ENCODE data around the gene IPCEF1. TPM values are rescaled to one million over a fixed set of nuclear protein-coding genes. Genes with fewer than 3 reads are reported as not detected.

Gene IPCEF1
- total RNA-seq, 4 donors from 2014 or later, result 34.4 to 86.4 (median 73.6) TPM

GRCh38 chr6:154382740-154383139, 26.1 kb upstream of the IPCEF1 start:
- Histone ChIP-seq H3K36me3 (no peaks in the 10 kb centered on the region), H3K4me3 (replicated peaks in 1 of 3) (no peak overlapping the region), H3K9me3 (no peaks in the 10 kb centered on the region), H3K27me3 (no peaks in the 10 kb centered on the region), H3K27ac (no peak overlapping the region), H3K4me1 (peaks cover 2 to 7% of the 10 kb centered on the region in 2 donors)
- DNase-seq, result no peak
- TF ChIP-seq POLR2A (IDR thresholded peaks at IDR 0.05), result no peak
- no peak for TF ChIP-seq CTCF (IDR thresholded peaks at IDR 0.05)
- WGBS, 2 donors, result 91 to 92% methylated on average over 8 of the region's 8 CpGs
- intact Hi-C loops (cut with DNase I), result no loop called here

GRCh38 chr6:154381548-154381947, 24.9 kb upstream of the IPCEF1 start:
- no peak overlapping the region for H3K4me3 ChIP-seq (replicated peaks in 1 of 3)
- H3K27me3 ChIP-seq, result no peaks in the 10 kb centered on the region
- no peak overlapping the region for H3K27ac ChIP-seq
- H3K36me3 ChIP-seq, result no peaks in the 10 kb centered on the region
- WGBS, 2 donors, result 98% methylated on average over 4 of the region's 4 CpGs
- peaks cover 2 to 7% of the 10 kb centered on the region in 2 donors for H3K4me1 ChIP-seq
- no peak for DNase-seq
- intact Hi-C loops (cut with DNase I), result no loop called here
- TF ChIP-seq CTCF (IDR thresholded peaks at IDR 0.05) (no peak), POLR2A (IDR thresholded peaks at IDR 0.05) (no peak)
- no peaks in the 10 kb centered on the region for H3K9me3 ChIP-seq

- Histone ChIP-seq H3K4me1 (peaks cover 2 to 7% of the 10 kb centered on the region in 2 donors), H3K27ac (no peak overlapping the region), H3K36me3 (no peaks in the 10 kb centered on the region), H3K4me3 (replicated peaks in 1 of 3) (no peak overlapping the region), H3K9me3 (no peaks in the 10 kb centered on the region), H3K27me3 (no peaks in the 10 kb centered on the region)
- DNase-seq, result no peak
- 63 to 65% methylated on average over 2 of the region's 2 CpGs for WGBS, 2 donors
- intact Hi-C loops (cut with DNase I), result no loop called here
- TF ChIP-seq POLR2A (IDR thresholded peaks at IDR 0.05), result no peak
- no peak for TF ChIP-seq CTCF (IDR thresholded peaks at IDR 0.05)
Measured at GRCh38 chr6:154380741-154381140, 24.1 kb upstream of the IPCEF1 start.

- Histone ChIP-seq H3K4me3 (replicated peaks in 1 of 3) (no peak overlapping the region), H3K27me3 (no peaks in the 10 kb centered on the region)
- no peak for DNase-seq
Measured at GRCh38 chr6:154379585-154379984, 23.0 kb upstream of the IPCEF1 start.

GRCh38 chr6:154378518-154378917, 21.9 kb upstream of the IPCEF1 start:
- no peak for DNase-seq
- Histone ChIP-seq H3K4me3 (replicated peaks in 1 of 3) (no peak overlapping the region), H3K4me1 (no peaks in the 10 kb centered on the region), H3K36me3 (no peaks in the 10 kb centered on the region), H3K9me3 (no peaks in the 10 kb centered on the region), H3K27ac (no peak overlapping the region), H3K27me3 (no peaks in the 10 kb centered on the region)
- TF ChIP-seq CTCF (IDR thresholded peaks at IDR 0.05), result no peak
- no peak for TF ChIP-seq POLR2A (IDR thresholded peaks at IDR 0.05)
- WGBS, 2 donors, result 99% methylated on average over 2 of the region's 2 CpGs
- intact Hi-C loops (cut with DNase I), result loop anchor here (10.0 kb wide), 2 partner anchors 114 to 224 kb away; no protein-coding TSS in a partner anchor

More at GRCh38 chr6:154379585-154379984, 23.0 kb upstream of the IPCEF1 start:
- WGBS, 2 donors, result 98% methylated on average over 3 of the region's 3 CpGs
- no peak for TF ChIP-seq CTCF (IDR thresholded peaks at IDR 0.05)
- TF ChIP-seq POLR2A (IDR thresholded peaks at IDR 0.05), result no peak
- Histone ChIP-seq H3K27ac (no peak overlapping the region), H3K4me1 (peaks cover 2 to 5% of the 10 kb centered on the region in 2 donors), H3K36me3 (no peaks in the 10 kb centered on the region), H3K9me3 (no peaks in the 10 kb centered on the region)
- intact Hi-C loops (cut with DNase I), result loop anchor here (10.0 kb wide), 2 partner anchors 115 to 225 kb away; no protein-coding TSS in a partner anchor

Measured in thyroid gland (tissue), 4 donors.